HuH-7 (cell line): ENCODE results near the gene ELK3.

Experiments
- DNase-seq: peaks from one replicate; pipeline ENCODE4 v3.0.0; 2011; ENCODE audit warnings: low spot score

Gene ELK3

DNA sequence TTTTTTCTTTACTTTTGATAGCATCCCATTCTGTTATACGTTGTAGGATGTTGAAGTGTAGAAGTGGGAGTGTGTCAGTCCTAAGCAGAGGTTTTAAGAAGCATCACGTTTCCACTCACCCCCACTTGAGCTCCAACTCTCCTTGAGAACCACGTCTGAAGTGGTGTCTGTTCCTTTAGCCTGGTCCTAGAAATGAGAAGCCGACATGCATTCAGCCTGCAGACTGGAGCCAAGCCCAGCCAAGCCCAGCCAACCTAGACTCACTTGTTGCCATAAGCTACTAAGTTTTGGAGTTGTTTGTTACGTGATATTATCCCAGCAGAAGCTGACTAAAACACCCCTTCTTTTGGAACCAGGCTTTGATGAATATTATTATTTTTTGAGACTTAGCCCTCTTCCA is 4.4 kb upstream of the ELK3 start:
- DNase-seq, result no peak

GRCh38 chr12:96190413-96191108 is 3.6 kb upstream of the ELK3 start:
- no peak for DNase-seq

DNA sequence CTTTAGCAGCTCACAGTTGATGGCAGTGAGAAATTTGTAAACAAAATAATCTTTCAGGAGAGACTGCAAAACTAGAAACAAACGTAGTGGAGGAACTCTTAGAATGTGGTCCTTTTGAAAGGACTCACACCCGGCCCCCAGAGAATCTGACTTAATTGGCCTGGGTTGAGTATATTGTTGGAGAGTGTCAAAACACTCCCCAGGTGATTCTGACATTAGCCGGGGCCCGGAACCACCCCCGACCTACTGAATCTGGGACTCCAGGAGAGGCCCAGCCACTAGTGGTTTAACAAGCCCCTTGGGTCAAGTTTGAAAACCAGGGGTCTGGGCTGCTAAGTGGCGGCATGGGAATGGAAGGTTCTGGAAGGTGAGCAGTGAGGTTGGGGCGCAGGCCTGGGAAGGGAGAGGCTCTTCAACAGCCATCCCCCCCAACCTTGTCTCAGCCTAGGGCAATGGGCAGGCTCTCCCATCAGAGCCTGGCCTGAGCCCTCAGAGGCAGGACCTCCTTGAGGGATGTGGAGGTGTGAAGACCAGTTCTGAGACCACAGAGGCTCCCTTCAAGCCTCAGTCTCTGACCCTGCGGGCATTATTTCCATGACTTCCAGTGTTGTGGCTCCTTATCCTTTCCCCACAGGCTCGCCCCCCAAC is 1.1 kb upstream of the ELK3 start:
- no peak for DNase-seq

DNA sequence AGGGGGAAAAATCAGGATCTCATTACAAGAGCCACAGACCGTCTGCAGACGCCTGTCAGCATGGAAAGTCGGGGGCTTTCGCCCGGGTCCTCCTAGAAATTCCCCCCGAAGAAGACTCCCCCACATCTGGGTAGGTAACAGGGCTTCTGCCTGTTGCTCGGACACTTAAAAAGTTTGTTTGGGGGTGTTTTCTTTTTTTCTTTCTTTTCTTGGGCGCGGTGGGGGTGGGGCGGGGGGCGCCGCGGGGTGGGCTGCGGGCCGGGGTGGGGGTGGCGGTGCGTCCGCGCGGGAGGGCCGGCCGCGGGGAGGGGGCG is 358 bp downstream of the ELK3 start:
- no peak for DNase-seq

GRCh38 chr12:96194971-96195844 is 1.0 kb downstream of the ELK3 start:
- peak; percentile 64 for DNase-seq

- no peak for DNase-seq
Measured at GRCh38 chr12:96195845-96196451, 1.8 kb downstream of the ELK3 start.

GRCh38 chr12:96196781-96197180 is 2.6 kb downstream of the ELK3 start:
- DNase-seq, result no peak

- DNase-seq, result no peak
Measured at GRCh38 chr12:96197503-96198272, 3.5 kb downstream of the ELK3 start.

DNA sequence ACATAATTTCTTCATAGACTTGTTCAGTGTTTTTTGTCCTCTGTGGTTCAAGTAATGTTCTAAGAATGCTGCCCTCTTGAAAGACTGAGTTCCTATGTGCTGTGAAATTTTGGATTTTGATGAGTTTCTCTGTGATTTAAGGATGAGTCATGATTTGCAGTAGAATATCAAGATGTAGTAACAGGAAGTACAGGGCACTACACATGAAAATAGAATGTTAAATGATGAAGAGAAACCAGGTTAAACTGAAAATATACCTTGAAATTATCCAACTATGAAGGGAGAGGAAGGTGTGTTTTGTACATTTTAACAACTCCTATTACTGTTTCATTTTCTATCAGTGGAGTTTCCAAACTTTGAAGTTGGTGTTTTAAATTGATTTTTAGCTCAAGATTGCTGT is 4.8 kb downstream of the ELK3 start:
- DNase-seq, result no peak

GRCh38 chr12:96199464-96199863 is 5.3 kb downstream of the ELK3 start:
- no peak for DNase-seq

DNA sequence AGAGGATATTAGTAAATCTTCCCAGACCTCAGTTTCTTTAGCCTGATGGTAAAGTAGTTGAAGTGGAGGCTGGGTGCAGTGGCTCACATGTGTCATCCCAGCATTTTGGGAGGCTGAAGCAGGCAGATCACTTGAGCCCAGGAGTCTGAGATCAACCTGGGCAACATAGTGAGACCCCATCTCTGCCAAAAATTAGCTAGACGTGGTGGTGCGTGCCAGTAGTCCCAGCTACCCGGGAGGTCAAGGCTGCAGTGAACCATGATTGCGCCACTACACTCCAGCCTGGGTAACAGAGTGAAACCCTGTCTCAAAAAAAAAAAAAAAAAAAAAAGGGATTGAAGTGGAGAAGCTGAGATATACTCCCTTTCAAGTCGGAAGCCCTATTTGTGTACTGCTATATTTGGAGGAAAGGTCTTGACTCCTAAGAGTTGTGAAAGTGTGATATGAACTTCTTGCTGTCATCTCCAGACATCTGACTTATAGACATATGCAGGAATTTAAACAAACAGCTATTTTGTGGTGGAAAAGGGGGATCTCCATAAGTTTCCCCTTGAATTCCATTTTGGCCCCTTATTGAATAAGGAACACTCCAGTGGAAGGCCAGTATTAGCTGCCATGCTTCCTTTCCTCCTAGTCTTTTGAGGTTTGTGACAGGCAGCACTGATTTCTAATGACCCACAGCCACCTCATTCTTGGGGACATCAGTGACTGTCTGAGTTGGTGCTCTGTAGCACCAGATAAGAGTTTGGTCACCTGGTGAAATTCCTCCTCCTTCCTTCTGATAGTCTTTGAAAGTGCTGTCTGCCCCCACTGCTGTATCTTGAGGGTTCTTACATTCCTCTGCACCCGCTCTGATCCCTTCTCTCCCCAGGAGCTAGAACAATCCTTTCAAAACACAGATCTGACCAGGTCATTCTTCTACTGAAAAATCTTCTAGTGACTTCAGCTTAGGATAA is 7.4 kb downstream of the ELK3 start:
- DNase-seq, result no peak

GRCh38 chr12:96204381-96204780 is 10.2 kb downstream of the ELK3 start:
- DNase-seq, result no peak

- DNase-seq, result no peak
Measured at GRCh38 chr12:96205908-96206307, 11.7 kb downstream of the ELK3 start.

DNA sequence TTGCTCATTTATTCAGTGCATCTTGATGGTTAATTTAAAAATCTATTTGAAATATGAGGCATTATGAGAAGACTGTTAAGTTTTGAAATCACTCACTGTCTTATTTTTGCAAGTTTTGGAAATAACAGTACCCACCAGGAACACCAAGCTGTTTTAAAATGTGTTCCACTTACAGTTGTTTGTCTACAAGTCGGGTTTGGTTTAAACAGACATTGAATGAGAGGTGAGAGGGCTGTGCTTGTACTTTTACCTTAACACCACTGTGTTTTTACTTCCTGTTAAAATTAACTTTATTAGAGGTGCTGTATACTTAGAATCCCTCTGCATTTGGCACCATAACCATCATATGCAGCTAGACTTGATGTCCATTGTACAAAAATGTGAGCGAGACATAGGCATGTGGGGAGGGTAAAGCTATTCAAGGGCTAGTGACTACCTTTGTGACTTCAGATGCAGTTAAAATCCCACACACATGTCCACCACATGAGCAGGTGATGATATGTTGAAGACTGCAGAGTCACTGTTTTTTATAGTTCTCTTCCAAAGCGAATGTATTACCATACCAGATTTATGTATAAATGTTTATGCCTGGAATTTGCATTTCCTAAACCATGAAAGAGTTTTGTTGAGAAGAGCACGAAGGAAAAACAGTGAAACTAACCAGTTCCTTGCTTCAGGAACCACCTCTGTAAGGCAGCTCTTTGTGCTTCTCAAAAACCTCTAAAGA is 12.9 kb downstream of the ELK3 start:
- DNase-seq, result no peak

- no peak for DNase-seq
Measured at GRCh38 chr12:96208346-96208745, 14.2 kb downstream of the ELK3 start.

DNA sequence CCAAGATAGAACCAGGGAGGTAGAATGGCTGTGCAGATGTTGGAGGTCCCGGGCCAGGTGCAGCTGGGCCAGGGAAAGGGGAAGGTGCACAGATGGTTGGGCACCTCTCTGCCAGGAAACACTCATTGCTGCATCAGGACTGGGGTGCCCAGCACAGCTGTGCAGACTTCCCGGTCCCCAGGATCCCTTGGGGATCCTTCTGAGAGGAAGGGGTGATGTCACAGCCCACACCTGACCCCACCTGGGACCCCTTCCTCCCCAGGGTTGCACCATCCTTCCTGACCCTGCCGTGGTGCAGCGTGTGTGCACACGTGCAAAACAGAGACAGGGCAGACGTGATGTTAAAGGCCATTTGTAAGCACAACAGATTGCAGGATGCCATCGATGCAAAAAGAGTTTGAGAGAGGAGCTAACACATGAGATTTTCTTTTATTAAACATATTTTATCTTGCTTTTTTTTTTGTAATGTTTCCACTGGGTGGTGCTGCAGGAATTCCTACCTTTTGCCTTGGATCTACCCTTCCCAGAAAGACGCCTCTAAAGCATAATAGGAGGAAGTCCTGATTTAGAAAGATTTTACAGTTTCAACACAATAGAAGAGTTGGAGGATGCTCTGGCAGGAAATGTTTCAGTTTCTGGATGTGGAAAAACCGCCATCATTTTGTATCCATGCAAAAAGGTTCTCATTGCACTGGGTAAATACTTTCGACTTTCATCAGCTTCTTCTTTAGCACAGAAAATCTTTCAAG is 14.8 kb downstream of the ELK3 start:
- no peak for DNase-seq

GRCh38 chr12:96210376-96211055 is 16.3 kb downstream of the ELK3 start:
- no peak for DNase-seq

DNA sequence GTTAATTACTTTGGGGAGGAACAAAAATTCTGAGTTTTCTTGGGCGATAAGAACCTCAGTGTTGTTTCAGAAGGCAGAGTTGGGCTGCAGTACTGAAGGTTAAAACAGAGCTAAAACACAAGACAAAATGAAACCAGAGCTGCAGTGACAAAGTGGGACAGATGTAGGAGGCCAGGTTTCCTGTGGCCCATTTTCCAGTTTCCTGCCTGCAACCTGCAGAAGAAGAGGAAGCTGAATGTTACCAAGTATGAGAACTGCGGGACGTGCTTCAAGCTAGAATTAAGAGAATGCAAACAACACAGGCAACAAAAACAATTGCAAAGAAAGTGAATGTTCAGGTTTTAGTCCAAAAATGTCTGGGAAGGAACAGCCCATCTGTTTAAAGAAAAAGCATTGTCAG is 17.8 kb downstream of the ELK3 start:
- no peak for DNase-seq
